AG04450 (cell line): ENCODE measurements around the gene SPC24. TPM values are rescaled to one million over a fixed set of nuclear protein-coding genes. Genes with fewer than 3 reads are reported as not detected.
A peak's percentile ranks its signal among the peaks of the same experiment; 100 is the strongest.

ENCODE experiments used
- CTCF ChIA-PET: fragments of 300-600, 350-600 bp; formaldehyde crosslinking; extraction: SDS; loops from one replicate; lab custom pipeline; 2022; ENCODE audit warnings: antibody characterized with exemption, inconsistent platforms; lab: Charles Lee
- POLR2A ChIA-PET: fragments of 350-600 bp; formaldehyde crosslinking; extraction: SDS; loops from one replicate; lab custom pipeline; 2021; ENCODE audit warnings: antibody characterized with exemption, inconsistent platforms; lab: Yijun Ruan, JAX
- DNase-seq: peaks from one replicate; pipeline ENCODE4 v3.0.0-alpha.2; 2011; ENCODE audit warnings: low read depth, low spot score
- H3K27ac ChIP-seq: one replicate; pipeline ENCODE4 v1.5.1; 2012; ENCODE audit warnings: low read depth, low read length, control low read depth
- H3K27me3 ChIP-seq: one replicate; pipeline ENCODE4 v1.6.0; 2012; ENCODE audit warnings: low read length; ENCODE audit not compliant: control insufficient read depth, insufficient read depth
- H3K4me3 ChIP-seq: 2 replicates; pipeline ENCODE4 v1.5.1; 2011; ENCODE audit warnings: mild to moderate bottlenecking, low read depth, low read length, control low read depth
- H3K9me3 ChIP-seq: 2 replicates; pipeline ENCODE4 v1.5.1; 2012; ENCODE audit warnings: low read length; ENCODE audit not compliant: control insufficient read depth, insufficient read depth
- polyA plus RNA-seq: library from polyadenylated mRNA; depleted of rRNA; stranded (reverse); fragments of >200 nt; gene quantifications from 2 replicates; pipeline ENCODE4 v1.2.3, GENCODE V29; 2011
- TF ChIP-seq, protein P1 (sequence below): IDR thresholded peaks from 2 replicates; pipeline ENCODE4 v1.5.1; 2011; ENCODE audit warnings: low read depth, low read length, control low read depth, inconsistent platforms

Gene SPC24
- polyA plus RNA-seq, 1 experiment = 6.0 TPM

DNA sequence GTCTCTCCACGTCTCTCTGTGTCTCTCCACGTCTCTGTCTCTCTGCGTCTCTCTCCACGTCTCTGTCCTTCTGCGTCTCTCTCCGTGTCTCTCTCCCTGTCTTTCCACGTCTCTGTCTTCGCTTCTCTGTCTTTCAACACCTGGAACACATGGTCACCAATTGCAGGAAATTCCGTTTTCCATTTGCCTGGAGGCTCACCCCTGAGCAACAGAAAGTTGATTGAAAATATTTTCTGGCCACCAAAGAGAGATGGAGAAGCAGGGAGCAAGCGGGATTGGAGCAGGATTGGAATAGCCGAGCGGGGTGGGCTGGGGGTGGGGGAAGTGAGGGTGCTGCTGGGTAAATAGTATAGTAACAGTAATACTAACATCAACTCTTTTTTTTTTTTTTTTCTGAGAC is 40.1 kb upstream of the SPC24 start:
- TF ChIP-seq, protein P1, sequence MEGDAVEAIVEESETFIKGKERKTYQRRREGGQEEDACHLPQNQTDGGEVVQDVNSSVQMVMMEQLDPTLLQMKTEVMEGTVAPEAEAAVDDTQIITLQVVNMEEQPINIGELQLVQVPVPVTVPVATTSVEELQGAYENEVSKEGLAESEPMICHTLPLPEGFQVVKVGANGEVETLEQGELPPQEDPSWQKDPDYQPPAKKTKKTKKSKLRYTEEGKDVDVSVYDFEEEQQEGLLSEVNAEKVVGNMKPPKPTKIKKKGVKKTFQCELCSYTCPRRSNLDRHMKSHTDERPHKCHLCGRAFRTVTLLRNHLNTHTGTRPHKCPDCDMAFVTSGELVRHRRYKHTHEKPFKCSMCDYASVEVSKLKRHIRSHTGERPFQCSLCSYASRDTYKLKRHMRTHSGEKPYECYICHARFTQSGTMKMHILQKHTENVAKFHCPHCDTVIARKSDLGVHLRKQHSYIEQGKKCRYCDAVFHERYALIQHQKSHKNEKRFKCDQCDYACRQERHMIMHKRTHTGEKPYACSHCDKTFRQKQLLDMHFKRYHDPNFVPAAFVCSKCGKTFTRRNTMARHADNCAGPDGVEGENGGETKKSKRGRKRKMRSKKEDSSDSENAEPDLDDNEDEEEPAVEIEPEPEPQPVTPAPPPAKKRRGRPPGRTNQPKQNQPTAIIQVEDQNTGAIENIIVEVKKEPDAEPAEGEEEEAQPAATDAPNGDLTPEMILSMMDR = no peak
- CTCF ChIA-PET = no interaction called here
- Histone ChIP-seq H3K27ac (peak overlapping the region; percentile 47), H3K9me3 (peaks cover 14% of the 10 kb centered on the region; the same call in 1 of the 2 replicates), H3K27me3 (no peaks in the 10 kb centered on the region), H3K4me3 (peak overlapping the region; percentile 96)
- no peak for DNase-seq
- POLR2A ChIA-PET = no interaction called here

DNA sequence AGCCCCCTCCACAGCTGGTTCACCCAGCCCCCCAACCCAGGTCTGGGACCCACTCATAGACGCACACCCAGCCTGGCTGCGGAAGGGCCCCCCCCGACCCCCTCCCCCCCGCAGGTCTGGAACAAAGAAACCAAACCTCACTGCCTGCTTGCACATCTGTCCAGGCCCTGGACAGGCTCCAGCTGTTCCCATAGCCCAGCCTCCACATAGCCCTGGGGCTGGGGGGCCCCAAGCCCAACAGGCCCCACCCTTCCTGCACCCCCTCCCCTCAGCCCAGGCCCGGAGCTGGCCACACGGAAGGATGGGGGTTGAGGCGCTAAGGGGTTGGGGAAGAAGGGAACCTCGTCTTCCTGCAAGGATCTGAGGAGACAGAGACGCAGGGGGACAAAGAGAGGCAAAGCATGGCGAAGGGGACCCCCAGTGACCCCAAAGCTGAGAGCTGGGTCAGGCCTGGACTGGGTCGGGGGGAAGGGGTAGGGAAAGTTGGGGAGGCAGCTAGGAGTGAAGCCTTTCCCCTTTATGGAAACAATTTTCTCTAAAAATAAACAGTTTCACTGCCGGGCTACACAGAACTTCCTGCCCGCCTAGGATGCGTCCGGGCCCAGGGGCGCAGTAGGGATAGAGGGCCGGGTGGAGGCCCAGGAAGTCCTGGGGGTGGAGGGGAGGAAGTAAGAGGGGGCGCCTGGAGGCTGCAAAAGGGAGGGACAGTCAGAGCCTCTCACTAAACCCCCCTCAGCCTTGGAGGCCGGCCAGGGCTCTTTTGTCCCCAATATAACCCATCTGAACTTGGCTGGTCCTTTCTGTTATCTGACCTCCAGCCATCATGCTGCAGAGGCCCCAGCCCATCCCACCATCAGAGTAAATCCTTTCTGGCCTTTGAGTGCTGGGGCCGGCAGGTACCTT is 39.3 kb upstream of the SPC24 start:
- ChIA-PET CTCF (interaction anchor here (0.6 to 1.2 kb wide), 2 partner anchors 49 to 99 kb away, joined by 3 to 4 read pairs; no protein-coding TSS in a partner anchor), POLR2A (interaction anchor here (0.6 to 0.9 kb wide), 3 partner anchors 57 to 251 kb away, joined by 4 to 6 read pairs (median 5); no protein-coding TSS in a partner anchor)
- peak overlapping the region; percentile 47 for H3K27ac ChIP-seq
- TF ChIP-seq, protein P1 = no peak
- peak overlapping the region; percentile 96 for H3K4me3 ChIP-seq
- no peaks in the 10 kb centered on the region for H3K27me3 ChIP-seq
- peaks cover 14% of the 10 kb centered on the region; the same call in 1 of the 2 replicates for H3K9me3 ChIP-seq
- no peak for DNase-seq

DNA sequence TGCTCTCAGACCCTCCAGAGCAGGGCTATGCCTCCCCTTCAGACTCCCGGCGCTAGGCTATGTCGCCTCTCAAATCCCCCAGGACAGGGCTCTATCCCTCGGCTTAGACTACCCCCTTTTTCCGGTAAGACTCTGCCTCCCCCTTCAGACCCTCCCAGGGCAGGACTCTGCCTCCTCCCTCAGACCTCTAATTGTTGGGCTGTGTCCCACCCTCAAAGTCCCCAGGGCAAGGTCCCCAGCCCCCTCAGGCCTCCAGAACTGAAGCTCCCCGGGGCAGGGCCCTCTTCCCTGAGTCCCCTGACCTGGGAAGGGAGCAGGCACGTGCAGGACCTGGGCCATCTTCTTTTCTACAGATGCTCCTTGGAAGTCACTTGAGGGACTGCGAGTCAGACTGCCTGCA is 38.6 kb upstream of the SPC24 start:
- Histone ChIP-seq H3K4me3 (peak overlapping the region; percentile 96), H3K27ac (peak overlapping the region; percentile 21)

DNA sequence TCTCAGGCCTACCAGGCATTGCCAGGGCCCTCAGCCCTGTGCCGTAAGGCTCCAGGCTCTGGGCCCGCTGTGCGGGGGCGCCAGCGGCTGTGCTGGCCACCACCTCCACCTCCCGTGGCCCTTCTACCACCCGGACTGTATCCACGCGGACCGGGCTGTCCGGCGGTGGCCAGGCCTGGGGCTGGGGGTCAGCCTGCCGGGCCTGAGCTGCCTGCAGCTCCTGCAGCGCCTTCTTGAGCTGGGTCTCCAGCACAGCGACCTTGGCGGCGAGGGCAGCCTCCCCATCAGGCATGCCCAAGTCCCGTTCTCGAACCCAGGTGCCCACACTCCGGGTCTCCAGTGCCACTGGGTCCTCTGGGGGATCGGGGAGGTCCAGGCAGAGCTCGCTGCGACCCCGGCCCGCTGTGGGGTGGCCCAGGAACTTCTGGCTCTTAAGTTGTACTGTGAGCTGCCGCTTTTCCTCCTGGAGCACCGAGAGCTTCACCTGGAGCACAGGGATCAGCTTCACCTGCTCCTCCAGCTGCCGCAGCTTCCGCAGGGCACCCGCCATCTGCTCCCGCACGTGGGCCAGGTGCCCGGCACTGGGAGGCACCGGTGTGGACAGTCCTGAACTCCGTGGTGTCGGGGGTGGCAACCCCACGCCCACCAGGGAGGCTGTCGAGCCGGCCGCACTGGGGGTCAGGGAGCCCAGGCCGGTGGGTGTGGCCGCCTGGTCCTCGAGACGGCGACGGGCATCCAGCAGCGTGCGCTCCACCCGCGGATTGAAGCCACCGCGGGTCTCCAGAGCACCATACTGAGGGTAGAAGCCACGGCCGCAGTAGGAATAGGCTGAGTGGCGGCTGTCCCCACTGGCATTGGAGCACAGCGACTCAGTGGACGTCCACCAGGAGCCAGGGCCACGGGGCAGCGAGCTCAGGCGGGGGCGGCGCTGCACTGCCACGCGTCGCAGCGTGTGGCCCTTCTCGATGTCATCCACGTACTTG is 37.7 kb upstream of the SPC24 start:
- Histone ChIP-seq H3K27ac (no peak overlapping the region), H3K27me3 (no peaks in the 10 kb centered on the region), H3K4me3 (no peak overlapping the region), H3K9me3 (peaks cover 14% of the 10 kb centered on the region; the same call in 1 of the 2 replicates)
- TF ChIP-seq, protein P1 = no peak
- ChIA-PET POLR2A (no interaction called here), CTCF (interaction anchor here (0.7 kb wide), 1 partner anchor 368 kb away, joined by 5 read pairs; no protein-coding TSS in a partner anchor)
- DNase-seq = no peak

More for the DNA sequence above, 38.6 kb upstream of the SPC24 start:
- Histone ChIP-seq H3K9me3 (peaks cover 14% of the 10 kb centered on the region; the same call in 1 of the 2 replicates), H3K27me3 (no peaks in the 10 kb centered on the region)
- no peak for DNase-seq
- TF ChIP-seq, protein P1 = no peak
- CTCF ChIA-PET = interaction anchor here (1.2 kb wide), 1 partner anchor 50 kb away, joined by 3 read pairs; no protein-coding TSS in a partner anchor
- POLR2A ChIA-PET = interaction anchor here (0.6 to 0.9 kb wide), 2 partner anchors 56 to 250 kb away, joined by 5 to 6 read pairs; no protein-coding TSS in a partner anchor
